MM.1S (cell line): ENCODE measurements around the gene CCM2L.

ENCODE experiments used
- DNase-seq: peaks from one replicate; pipeline ENCODE4 v3.0.0-alpha.2; 2015
- H2AFZ ChIP-seq: fragments of 300-600 bp; sonication (generic); 2 replicates; pipeline ENCODE4 v1.6.0; 2016; ENCODE audit warnings: antibody characterized with exemption, low read length
- H3F3A ChIP-seq: fragments of 300-600 bp; sonication (generic); 2 replicates; pipeline ENCODE4 v1.6.1; 2016; ENCODE audit warnings: mild to moderate bottlenecking, antibody characterized with exemption, low read length, moderate library complexity, mixed read lengths; ENCODE audit not compliant: insufficient read depth
- H3K27ac ChIP-seq: fragments of 300-600 bp; sonication (generic); 2 replicates; pipeline ENCODE4 v1.5.1; 2016; ENCODE audit warnings: mild to moderate bottlenecking, low read length
- H3K27me3 ChIP-seq: fragments of 300-600 bp; sonication (generic); replicated peaks from 2 replicates; pipeline ENCODE4 v1.6.0; 2016; ENCODE audit warnings: low read length; ENCODE audit not compliant: insufficient read depth
- H3K36me3 ChIP-seq: fragments of 300-600 bp; sonication (generic); replicated peaks from 2 replicates; pipeline ENCODE4 v1.6.1; 2016; ENCODE audit warnings: mild to moderate bottlenecking, low read length, mixed read lengths; ENCODE audit not compliant: insufficient read depth
- H3K4me1 ChIP-seq: fragments of 300-600 bp; sonication (generic); 2 replicates; pipeline ENCODE4 v1.6.1; 2016; ENCODE audit warnings: low read length, mixed read lengths
- H3K4me2 ChIP-seq: fragments of 300-600 bp; sonication (generic); 2 replicates; pipeline ENCODE4 v1.6.0; 2016; ENCODE audit warnings: low read depth, low read length
- H3K4me3 ChIP-seq: fragments of 300-600 bp; sonication (generic); 2 replicates; pipeline ENCODE4 v1.5.1; 2016; ENCODE audit warnings: low read length, mixed read lengths
- H3K79me2 ChIP-seq: fragments of 300-600 bp; sonication (generic); 2 replicates; pipeline ENCODE4 v1.6.1; 2016; ENCODE audit warnings: mixed run types, low read length, mixed read lengths
- H3K9ac ChIP-seq: fragments of 300-600 bp; sonication (generic); 2 replicates; pipeline ENCODE4 v1.6.1; 2016; ENCODE audit warnings: low read length, mixed read lengths
- H3K9me2 ChIP-seq: fragments of 300-600 bp; sonication (generic); replicated peaks from 2 replicates; pipeline ENCODE4 v1.6.1; 2016; ENCODE audit warnings: mild to moderate bottlenecking, low read length, mixed read lengths; ENCODE audit not compliant: insufficient read depth
- H3K9me3 ChIP-seq: fragments of 300-600 bp; sonication (generic); replicated peaks from 2 replicates; pipeline ENCODE4 v1.6.1; 2016; ENCODE audit warnings: mild to moderate bottlenecking, low read length, mixed read lengths; ENCODE audit not compliant: insufficient read depth
- H4K20me1 ChIP-seq: fragments of 300-600 bp; sonication (generic); 2 replicates; pipeline ENCODE4 v1.6.1; 2016; ENCODE audit warnings: mild to moderate bottlenecking, low read length, moderate library complexity, mixed read lengths; ENCODE audit not compliant: insufficient read depth
- EZH2 ChIP-seq: fragments of 300-600 bp; sonication (generic); optimal IDR thresholded peaks from 2 replicates; pipeline ENCODE3; 2017; ENCODE audit warnings: low read depth, mild to moderate bottlenecking, antibody characterized with exemption, low read length, mixed read lengths
- EZH2phosphoT487 ChIP-seq: fragments of 300-600 bp; sonication (generic); IDR thresholded peaks from 2 replicates; pipeline ENCODE4 v1.6.1; 2018; ENCODE audit warnings: antibody characterized with exemption, low read length
- TF ChIP-seq, protein P1 (sequence below): fragments of 300-600 bp; sonication (generic); IDR thresholded peaks from 2 replicates; pipeline ENCODE4 v1.5.1; 2016; ENCODE audit warnings: antibody characterized with exemption, low read length, mixed read lengths

Gene CCM2L

GRCh38 chr20:32064667-32065066 is 54.4 kb downstream of the CCM2L start:
- Histone ChIP-seq H3K4me2 (no peak overlapping the region), H3K79me2 (no peaks in the 10 kb centered on the region), H3K27ac (no peak overlapping the region), H2AFZ (no peak overlapping the region), H3K36me3 (no peaks in the 10 kb centered on the region), H3K9me3 (no peaks in the 10 kb centered on the region), H3F3A (no peaks in the 10 kb centered on the region), H3K4me3 (no peak overlapping the region), H3K9me2 (no peaks in the 10 kb centered on the region), H3K27me3 (peaks cover 60% of the 10 kb centered on the region), H3K9ac (no peak overlapping the region), H4K20me1 (no peaks in the 10 kb centered on the region), H3K4me1 (no peaks in the 10 kb centered on the region)
- TF ChIP-seq EZH2phosphoT487, result no peak
- no peak for TF ChIP-seq EZH2
- TF ChIP-seq, protein P1, sequence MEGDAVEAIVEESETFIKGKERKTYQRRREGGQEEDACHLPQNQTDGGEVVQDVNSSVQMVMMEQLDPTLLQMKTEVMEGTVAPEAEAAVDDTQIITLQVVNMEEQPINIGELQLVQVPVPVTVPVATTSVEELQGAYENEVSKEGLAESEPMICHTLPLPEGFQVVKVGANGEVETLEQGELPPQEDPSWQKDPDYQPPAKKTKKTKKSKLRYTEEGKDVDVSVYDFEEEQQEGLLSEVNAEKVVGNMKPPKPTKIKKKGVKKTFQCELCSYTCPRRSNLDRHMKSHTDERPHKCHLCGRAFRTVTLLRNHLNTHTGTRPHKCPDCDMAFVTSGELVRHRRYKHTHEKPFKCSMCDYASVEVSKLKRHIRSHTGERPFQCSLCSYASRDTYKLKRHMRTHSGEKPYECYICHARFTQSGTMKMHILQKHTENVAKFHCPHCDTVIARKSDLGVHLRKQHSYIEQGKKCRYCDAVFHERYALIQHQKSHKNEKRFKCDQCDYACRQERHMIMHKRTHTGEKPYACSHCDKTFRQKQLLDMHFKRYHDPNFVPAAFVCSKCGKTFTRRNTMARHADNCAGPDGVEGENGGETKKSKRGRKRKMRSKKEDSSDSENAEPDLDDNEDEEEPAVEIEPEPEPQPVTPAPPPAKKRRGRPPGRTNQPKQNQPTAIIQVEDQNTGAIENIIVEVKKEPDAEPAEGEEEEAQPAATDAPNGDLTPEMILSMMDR, result no peak
- no peak for DNase-seq

GRCh38 chr20:32067234-32067821 is 57.1 kb downstream of the CCM2L start:
- Histone ChIP-seq H2AFZ (no peak overlapping the region), H3K4me2 (no peak overlapping the region)

DNA sequence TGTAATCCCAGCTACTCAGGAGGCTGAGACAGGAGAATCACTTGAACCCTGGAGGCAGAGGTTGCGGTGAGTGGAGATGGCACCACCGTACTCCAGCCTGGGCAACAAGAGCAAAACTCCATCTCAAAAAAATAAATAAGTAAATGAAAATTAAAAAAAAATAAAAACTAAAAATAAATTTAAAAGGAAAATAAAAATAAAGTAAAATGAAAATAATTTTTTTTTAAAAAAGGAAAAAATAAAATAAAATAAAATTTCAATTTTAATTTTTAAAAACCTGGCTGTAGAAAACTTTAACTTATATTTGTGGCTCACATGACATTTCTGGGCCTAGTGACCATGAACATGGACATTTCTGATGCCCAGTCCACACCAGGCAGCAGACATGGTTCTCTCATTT is 57.9 kb downstream of the CCM2L start:
- Histone ChIP-seq H3F3A (no peaks in the 10 kb centered on the region), H3K79me2 (no peaks in the 10 kb centered on the region), H2AFZ (no peak overlapping the region), H3K27me3 (peaks cover 40% of the 10 kb centered on the region), H3K36me3 (no peaks in the 10 kb centered on the region), H3K4me2 (no peak overlapping the region), H3K9me3 (no peaks in the 10 kb centered on the region), H3K27ac (no peak overlapping the region), H3K9me2 (no peaks in the 10 kb centered on the region), H3K4me1 (no peaks in the 10 kb centered on the region), H3K9ac (no peak overlapping the region), H4K20me1 (no peaks in the 10 kb centered on the region), H3K4me3 (no peak overlapping the region)
- no peak for DNase-seq
- TF ChIP-seq EZH2phosphoT487 (no peak), EZH2 (no peak)
- TF ChIP-seq, protein P1, result no peak

More at GRCh38 chr20:32067234-32067821, 57.1 kb downstream of the CCM2L start:
- no peaks in the 10 kb centered on the region for H3K4me1 ChIP-seq
- no peak overlapping the region for H3K9ac ChIP-seq
- no peak overlapping the region for H3K27ac ChIP-seq
- H3K27me3 ChIP-seq, result peaks cover 44% of the 10 kb centered on the region
- no peak for DNase-seq
- no peaks in the 10 kb centered on the region for H3K9me2 ChIP-seq
- no peaks in the 10 kb centered on the region for H3K79me2 ChIP-seq
- H3K36me3 ChIP-seq, result no peaks in the 10 kb centered on the region
- H3K9me3 ChIP-seq, result no peaks in the 10 kb centered on the region
- TF ChIP-seq EZH2 (no peak), EZH2phosphoT487 (no peak)
- TF ChIP-seq, protein P1, result no peak
- no peak overlapping the region for H3K4me3 ChIP-seq
- H4K20me1 ChIP-seq, result no peaks in the 10 kb centered on the region
- no peaks in the 10 kb centered on the region for H3F3A ChIP-seq
